ENCODE data around the gene USP34.

The USP34 gene

DNA sequence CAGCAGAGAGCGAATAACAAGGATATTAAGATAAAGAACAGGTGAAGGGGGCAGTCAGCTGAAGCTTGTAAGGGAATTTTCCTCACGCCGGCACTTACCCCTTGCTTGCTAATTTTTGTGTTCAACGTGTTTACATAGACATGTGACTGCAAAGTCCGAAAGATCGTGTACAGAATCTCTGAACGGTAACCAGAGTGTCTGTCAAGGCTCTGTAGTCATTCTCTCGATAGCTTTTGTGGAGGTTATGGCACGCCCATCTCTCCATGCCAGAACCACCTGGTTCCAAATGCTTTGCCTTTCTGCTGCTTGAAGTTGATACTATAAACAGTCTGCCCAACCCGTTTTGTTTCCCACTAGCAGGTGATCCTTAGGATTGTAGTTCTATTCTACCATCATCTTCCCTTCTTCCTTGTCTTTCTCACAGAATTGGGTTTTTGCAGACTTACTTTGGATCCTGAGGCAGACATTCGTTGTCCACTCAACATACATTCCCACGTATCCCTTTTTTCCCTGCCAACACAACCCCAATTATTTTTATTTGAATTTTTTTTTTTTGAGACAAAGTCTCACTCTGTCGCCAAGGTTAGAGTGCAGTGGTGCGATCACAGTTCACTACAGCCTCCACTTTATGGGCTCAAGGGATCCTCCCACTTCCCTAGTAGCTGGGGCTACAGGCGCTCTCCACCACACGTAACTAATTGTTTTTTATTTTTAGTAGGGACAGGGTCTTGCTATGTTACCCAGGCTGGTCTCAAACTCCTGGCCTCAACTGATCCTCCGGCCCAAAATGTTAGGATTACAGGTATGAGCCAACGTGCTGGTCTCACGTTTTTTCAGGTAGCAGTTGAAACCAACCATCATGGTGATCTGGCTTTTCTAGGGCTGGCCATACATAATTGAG, 1.3 kb upstream of the USP34 start:
- peak overlapping the region in 1 of 2 experiments; percentile 93 for H3K14ac ChIP-seq (ENCODE audit: low read length in 2 of 2)
- no peaks in the 10 kb centered on the region for H3K9me3 ChIP-seq (ENCODE audit: control insufficient read depth, low read length)
- no peak overlapping the region for H2BK15ac ChIP-seq (ENCODE audit: low read depth, poor library complexity, severe bottlenecking)
- H4K8ac ChIP-seq (ENCODE audit: low read length) = peak overlapping the region; percentile 99
- peak overlapping the region; percentile 98 for H3K18ac ChIP-seq (ENCODE audit: low read depth in 1 of 2, low read length in 2 of 2)
- H2BK5ac ChIP-seq (ENCODE audit: low read depth, low read length, poor library complexity, severe bottlenecking) = peak overlapping the region; percentile 96
- H3K36me3 ChIP-seq (ENCODE audit: control insufficient read depth in 1 of 2, insufficient read depth in 2 of 2, low read depth in 1 of 2, low read length in 2 of 2) = peaks cover 15 to 28% of the 10 kb centered on the region in 2 experiments
- peak; percentile 53 for DNase-seq
- no peak overlapping the region for H2BK12ac ChIP-seq (ENCODE audit: low read length in 2 of 2)
- H3K4ac ChIP-seq (ENCODE audit: low read depth in 1 of 2, low read length in 2 of 2) = peak overlapping the region; percentile 35 to 99
- peak overlapping the region; percentile 74 for H3K4me2 ChIP-seq (ENCODE audit: low read length, poor library complexity, severe bottlenecking)
- H4K91ac ChIP-seq (ENCODE audit: low read length) = peak overlapping the region; percentile 47
- WGBS = 44% methylated on average over 19 of the region's 19 CpGs
- H3K27me3 ChIP-seq (ENCODE audit: control insufficient read depth in 1 of 2, insufficient read depth in 1 of 2, low read length in 2 of 2) = no peaks in the 10 kb centered on the region
- H3K23ac ChIP-seq (ENCODE audit: low read length in 2 of 2) = no peak overlapping the region
- H2BK120ac ChIP-seq (ENCODE audit: low read depth, low read length) = peak overlapping the region; percentile 77
- peak overlapping the region; percentile 90 to 95 for H3K4me3 ChIP-seq (ENCODE audit: insufficient read depth in 1 of 2, low read depth in 1 of 2, low read length in 2 of 2)
- H3K27ac ChIP-seq (ENCODE audit: low read length, poor library complexity, severe bottlenecking) = peak overlapping the region; percentile 100
- H3K9ac ChIP-seq (ENCODE audit: low read length) = peak overlapping the region; percentile 100
- H2AFZ ChIP-seq (ENCODE audit: low read depth, low read length) = peak overlapping the region; percentile 51
- peak overlapping the region; percentile 76 for H2AK5ac ChIP-seq (ENCODE audit: low read length, severe bottlenecking)
- peaks cover 11% of the 10 kb centered on the region for H3K79me1 ChIP-seq (replicated peaks; ENCODE audit: low read length, poor library complexity, severe bottlenecking)
- peaks cover 4% of the 10 kb centered on the region for H3K4me1 ChIP-seq (ENCODE audit: control insufficient read depth, insufficient read depth, low read depth, low read length)

DNA sequence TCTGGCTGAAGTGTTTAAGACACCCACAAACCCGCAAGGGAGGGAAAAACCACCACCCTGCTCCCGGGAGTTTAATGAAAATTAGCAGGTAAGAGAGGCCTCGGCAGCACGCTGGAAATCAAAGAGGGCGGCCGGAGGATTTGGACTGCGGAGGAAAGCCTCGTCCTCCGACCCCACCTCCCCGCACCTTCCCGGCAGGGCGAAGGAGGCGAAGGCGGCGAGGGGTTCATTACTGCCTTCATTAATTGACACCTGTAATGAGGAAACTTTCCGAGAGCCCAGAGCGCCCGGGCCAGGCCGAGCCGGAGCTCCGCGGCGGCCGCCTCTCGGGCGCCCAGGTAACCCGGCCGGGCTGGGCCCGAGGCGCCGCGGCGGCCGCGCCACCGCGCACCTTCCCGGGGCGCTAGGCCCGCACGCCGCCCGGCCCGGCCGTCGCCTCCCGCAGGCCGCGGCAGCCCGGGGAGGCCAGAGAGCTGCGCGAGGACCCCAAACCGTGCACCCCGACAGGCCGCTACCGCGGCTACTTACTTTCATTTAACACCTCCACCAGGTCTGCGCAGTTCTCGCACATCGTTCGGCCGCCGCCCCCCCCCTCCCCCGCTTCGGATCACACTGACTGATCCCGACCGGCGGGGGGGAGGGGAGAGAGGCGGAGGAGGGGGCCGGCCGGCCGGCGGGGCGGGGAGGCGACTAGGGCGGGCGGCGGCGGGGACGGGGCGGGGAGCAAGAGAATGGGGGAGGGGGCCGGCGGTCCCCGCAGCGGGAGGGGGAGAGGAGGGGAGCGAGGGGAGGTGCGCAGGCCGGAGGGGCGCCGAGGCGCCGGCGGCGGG, 550 bp downstream of the USP34 start:
- peaks cover 4% of the 10 kb centered on the region for H3K4me1 ChIP-seq (ENCODE audit: control insufficient read depth, insufficient read depth, low read depth, low read length)

DNA sequence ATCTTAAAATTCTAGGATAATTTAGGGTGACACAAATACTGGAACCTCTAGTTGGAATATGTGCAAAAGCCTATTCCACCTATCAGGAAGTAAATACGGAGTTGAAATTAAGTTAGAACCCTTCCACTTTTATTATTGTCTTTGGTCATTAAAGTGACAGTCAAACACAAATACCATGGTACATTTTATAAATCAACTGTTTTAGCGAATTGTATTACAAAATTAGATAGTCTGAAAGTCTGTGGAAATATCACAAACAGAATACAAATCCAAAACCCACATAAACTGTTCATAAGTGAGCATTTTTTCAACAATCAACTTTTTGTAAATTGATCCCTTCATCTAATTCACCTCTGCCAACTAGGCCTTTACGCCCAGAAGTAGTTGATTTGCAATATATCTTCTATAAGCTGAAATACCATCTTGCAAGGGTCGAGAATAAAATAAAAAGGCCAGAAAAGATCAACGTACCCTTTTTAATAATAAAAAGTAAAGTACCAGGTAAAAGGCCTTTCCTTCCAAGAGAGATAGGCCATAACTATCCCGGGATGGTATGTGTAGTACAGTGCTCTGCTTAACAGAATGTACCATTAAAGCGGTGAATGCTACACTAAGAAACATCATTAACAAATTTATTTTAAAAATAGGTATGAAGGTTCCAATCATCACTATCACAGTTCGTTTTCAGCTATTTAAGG, 1.3 kb downstream of the USP34 start:
- Histone ChIP-seq H2AK5ac (ENCODE audit: low read length, severe bottlenecking) (no peak overlapping the region), H3K27ac (ENCODE audit: low read length, poor library complexity, severe bottlenecking) (peak overlapping the region; percentile 88)

More for the DNA sequence above, 550 bp downstream of the USP34 start:
- Histone ChIP-seq H3K27me3 (ENCODE audit: control insufficient read depth in 1 of 2, insufficient read depth in 1 of 2, low read length in 2 of 2) (no peaks in the 10 kb centered on the region), H3K4me3 (ENCODE audit: insufficient read depth in 1 of 2, low read depth in 1 of 2, low read length in 2 of 2) (peak overlapping the region; percentile 95 to 96), H2BK15ac (ENCODE audit: low read depth, poor library complexity, severe bottlenecking) (peak overlapping the region; percentile 77), H3K4ac (ENCODE audit: low read depth in 1 of 2, low read length in 2 of 2) (peak overlapping the region in 1 of 2 experiments; percentile 94), H2BK120ac (ENCODE audit: low read depth, low read length) (peak overlapping the region; percentile 87), H2BK12ac (ENCODE audit: low read length in 2 of 2) (no peak overlapping the region), H4K8ac (ENCODE audit: low read length) (peak overlapping the region; percentile 69), H2AFZ (ENCODE audit: low read depth, low read length) (no peak overlapping the region), H3K4me2 (ENCODE audit: low read length, poor library complexity, severe bottlenecking) (peak overlapping the region; percentile 63), H3K36me3 (ENCODE audit: control insufficient read depth in 1 of 2, insufficient read depth in 2 of 2, low read depth in 1 of 2, low read length in 2 of 2) (peaks cover 14 to 19% of the 10 kb centered on the region in 2 experiments), H3K23ac (ENCODE audit: low read length in 2 of 2) (peak overlapping the region; percentile 89 to 93), H4K91ac (ENCODE audit: low read length) (no peak overlapping the region), H3K27ac (ENCODE audit: low read length, poor library complexity, severe bottlenecking) (peak overlapping the region; percentile 88), H3K9me3 (ENCODE audit: control insufficient read depth, low read length) (no peaks in the 10 kb centered on the region), H3K14ac (ENCODE audit: low read length in 2 of 2) (peak overlapping the region; percentile 80 to 84), H3K9ac (ENCODE audit: low read length) (peak overlapping the region; percentile 98), H2AK5ac (ENCODE audit: low read length, severe bottlenecking) (no peak overlapping the region), H2BK5ac (ENCODE audit: low read depth, low read length, poor library complexity, severe bottlenecking) (no peak overlapping the region), H3K79me1 (replicated peaks; ENCODE audit: low read length, poor library complexity, severe bottlenecking) (peaks cover 9% of the 10 kb centered on the region), H3K18ac (ENCODE audit: low read depth in 1 of 2, low read length in 2 of 2) (peak overlapping the region; percentile 80 to 96)
- under 1% methylated on average over 23 of the region's 94 CpGs for WGBS
- peak; percentile 84 for DNase-seq

More for the DNA sequence above, 1.3 kb downstream of the USP34 start:
- WGBS = 20% methylated on average over 1 of the region's 8 CpGs
- H3K79me1 ChIP-seq (replicated peaks; ENCODE audit: low read length, poor library complexity, severe bottlenecking) = peaks cover 9% of the 10 kb centered on the region
- H2BK15ac ChIP-seq (ENCODE audit: low read depth, poor library complexity, severe bottlenecking) = no peak overlapping the region
- H3K23ac ChIP-seq (ENCODE audit: low read length in 2 of 2) = no peak overlapping the region
- no peak overlapping the region for H2BK5ac ChIP-seq (ENCODE audit: low read depth, low read length, poor library complexity, severe bottlenecking)
- peaks cover 4% of the 10 kb centered on the region for H3K4me1 ChIP-seq (ENCODE audit: control insufficient read depth, insufficient read depth, low read depth, low read length)
- H3K9me3 ChIP-seq (ENCODE audit: control insufficient read depth, low read length) = no peaks in the 10 kb centered on the region
- H3K4me3 ChIP-seq (ENCODE audit: insufficient read depth in 1 of 2, low read depth in 1 of 2, low read length in 2 of 2) = peak overlapping the region; percentile 95 to 96
- H3K4ac ChIP-seq (ENCODE audit: low read depth in 1 of 2, low read length in 2 of 2) = peak overlapping the region in 1 of 2 experiments; percentile 94
- H4K91ac ChIP-seq (ENCODE audit: low read length) = no peak overlapping the region
- DNase-seq = peak; percentile 45
- H3K14ac ChIP-seq (ENCODE audit: low read length in 2 of 2) = no peak overlapping the region
- no peak overlapping the region for H2AFZ ChIP-seq (ENCODE audit: low read depth, low read length)
- no peak overlapping the region for H3K18ac ChIP-seq (ENCODE audit: low read depth in 1 of 2, low read length in 2 of 2)
- peak overlapping the region; percentile 63 for H3K4me2 ChIP-seq (ENCODE audit: low read length, poor library complexity, severe bottlenecking)
- H3K9ac ChIP-seq (ENCODE audit: low read length) = peak overlapping the region; percentile 98
- H3K27me3 ChIP-seq (ENCODE audit: control insufficient read depth in 1 of 2, insufficient read depth in 1 of 2, low read length in 2 of 2) = no peaks in the 10 kb centered on the region
- peaks cover 14 to 24% of the 10 kb centered on the region in 2 experiments for H3K36me3 ChIP-seq (ENCODE audit: control insufficient read depth in 1 of 2, insufficient read depth in 2 of 2, low read depth in 1 of 2, low read length in 2 of 2)
- no peak overlapping the region for H2BK120ac ChIP-seq (ENCODE audit: low read depth, low read length)
- no peak overlapping the region for H4K8ac ChIP-seq (ENCODE audit: low read length)
- no peak overlapping the region for H2BK12ac ChIP-seq (ENCODE audit: low read length in 2 of 2)

Measured in mesenchymal stem cell (in vitro differentiated cells and primary cell).